NCI-H1436 treated with DMSO at 0.1 percent for 48 hours (cell line): ENCODE results near the gene SACM1L.
"Not testable (repeated sequence)": the region's sequence is repeated elsewhere in the genome, so short reads cannot be mapped to it uniquely, and the experiment has no call there.

Experiments used
- DNase-seq: peaks from one replicate; lab custom pipeline; 2025; lab: John Stamatoyannopoulos, UW

SACM1L gene

GRCh38 chr3:45691842-45692241, 2.6 kb downstream of the SACM1L start:
- DNase-seq, result no peak

GRCh38 chr3:45692866-45693265, 3.7 kb downstream of the SACM1L start:
- no peak for DNase-seq

GRCh38 chr3:45693941-45694521, 4.8 kb downstream of the SACM1L start:
- DNase-seq, result no peak

GRCh38 chr3:45695166-45695565, 6.0 kb downstream of the SACM1L start:
- DNase-seq, result not testable (repeated sequence)

GRCh38 chr3:45700570-45701073, 11.4 kb downstream of the SACM1L start:
- no peak for DNase-seq

GRCh38 chr3:45701172-45701867, 12.1 kb downstream of the SACM1L start:
- no peak for DNase-seq

- DNase-seq, result no peak
Measured at GRCh38 chr3:45704301-45704943, 15.2 kb downstream of the SACM1L start.

- DNase-seq, result no peak
Measured at GRCh38 chr3:45705839-45706808, 16.9 kb downstream of the SACM1L start.

- no peak for DNase-seq
Measured at GRCh38 chr3:45711931-45712330, 22.7 kb downstream of the SACM1L start.

- DNase-seq, result no peak
Measured at GRCh38 chr3:45712434-45713110, 23.4 kb downstream of the SACM1L start.

GRCh38 chr3:45715945-45716344, 26.7 kb downstream of the SACM1L start:
- no peak for DNase-seq

- no peak for DNase-seq
Measured at GRCh38 chr3:45716790-45717336, 27.7 kb downstream of the SACM1L start.

- no peak for DNase-seq
Measured at GRCh38 chr3:45719655-45720487, 30.7 kb downstream of the SACM1L start.

GRCh38 chr3:45724911-45725310, 35.7 kb downstream of the SACM1L start:
- no peak for DNase-seq

GRCh38 chr3:45729614-45730013, 40.4 kb downstream of the SACM1L start:
- DNase-seq, result no peak

GRCh38 chr3:45730409-45731154, 41.4 kb downstream of the SACM1L start:
- no peak for DNase-seq

- DNase-seq, result no peak
Measured at GRCh38 chr3:45736707-45737106, 47.5 kb downstream of the SACM1L start.

- no peak for DNase-seq
Measured at GRCh38 chr3:45737234-45737633, 48.0 kb downstream of the SACM1L start.

GRCh38 chr3:45739991-45740390, 50.8 kb downstream of the SACM1L start:
- no peak for DNase-seq

- DNase-seq, result no peak
Measured at GRCh38 chr3:45741247-45741646, 52.1 kb downstream of the SACM1L start.
